PFSK-1 (cell line): ENCODE results near the gene CNTNAP5.

Source experiments
- FOXP2 ChIP-seq: optimal IDR thresholded peaks from 2 replicates; pipeline ENCODE3; 2011; ENCODE audit warnings: borderline replicate concordance, control low read depth, inconsistent platforms; ENCODE audit not compliant: insufficient read depth; ENCODE audit errors: extremely low read length, extremely low read depth
- POLR2AphosphoS5 ChIP-seq: IDR thresholded peaks from 2 replicates; pipeline ENCODE4 v1.6.1; 2012; ENCODE audit warnings: low read depth, mild to moderate bottlenecking, control low read depth, low read length, moderate library complexity
- REST ChIP-seq, 2 experiments: IDR thresholded peaks; 2 replicates each; pipeline versions ENCODE4 v1.6.1 to v1.8.0; 2011 to 2012; ENCODE audit warnings: low read depth in 2 of 2, low read length in 2 of 2, control low read depth in 1 of 2, inconsistent platforms in 1 of 2, mild to moderate bottlenecking in 1 of 2, moderate library complexity in 1 of 2; ENCODE audit not compliant: insufficient read depth in 1 of 2
- SIN3A ChIP-seq: IDR thresholded peaks from 2 replicates; pipeline ENCODE4 v1.6.1; 2012; ENCODE audit warnings: mild to moderate bottlenecking, low read length, moderate library complexity, borderline replicate concordance; ENCODE audit not compliant: insufficient read depth
- TAF1 ChIP-seq: IDR thresholded peaks from 2 replicates; pipeline ENCODE4 v1.6.1; 2012; ENCODE audit warnings: low read length, control low read depth, borderline replicate concordance; ENCODE audit not compliant: insufficient read depth

Gene CNTNAP5

GRCh38 chr2:124838406-124838805, 813.3 kb downstream of the CNTNAP5 start:
- no peak for TF ChIP-seq TAF1
- no peak for TF ChIP-seq SIN3A
- TF ChIP-seq FOXP2: no peak
- no peak for TF ChIP-seq POLR2AphosphoS5
- no peak for TF ChIP-seq REST (IDR thresholded peaks at IDR 0.05; ENCODE audit: insufficient read depth in 1 of 2, low read depth in 2 of 2, low read length in 2 of 2)

- TF ChIP-seq POLR2AphosphoS5: no peak
- TF ChIP-seq TAF1: no peak
- no peak for TF ChIP-seq REST (IDR thresholded peaks at IDR 0.05; ENCODE audit: insufficient read depth in 1 of 2, low read depth in 2 of 2, low read length in 2 of 2)
- TF ChIP-seq SIN3A: no peak
- no peak for TF ChIP-seq FOXP2
Measured at GRCh38 chr2:124867247-124867646, 842.2 kb downstream of the CNTNAP5 start.

- TF ChIP-seq TAF1 (no peak), SIN3A (no peak), FOXP2 (no peak), REST (IDR thresholded peaks at IDR 0.05; ENCODE audit: insufficient read depth in 1 of 2, low read depth in 2 of 2, low read length in 2 of 2) (no peak), POLR2AphosphoS5 (no peak)
Measured at GRCh38 chr2:124874219-124874618, 849.1 kb downstream of the CNTNAP5 start.

GRCh38 chr2:124874676-124875075, 849.6 kb downstream of the CNTNAP5 start:
- TF ChIP-seq REST (IDR thresholded peaks at IDR 0.05; ENCODE audit: insufficient read depth in 1 of 2, low read depth in 2 of 2, low read length in 2 of 2) (no peak), FOXP2 (no peak), SIN3A (no peak), POLR2AphosphoS5 (no peak), TAF1 (no peak)

- TF ChIP-seq SIN3A: no peak
- no peak for TF ChIP-seq POLR2AphosphoS5
- TF ChIP-seq TAF1: no peak
- TF ChIP-seq REST (IDR thresholded peaks at IDR 0.05; ENCODE audit: insufficient read depth in 1 of 2, low read depth in 2 of 2, low read length in 2 of 2): no peak
- TF ChIP-seq FOXP2: no peak
Measured at GRCh38 chr2:124875627-124876244, 850.6 kb downstream of the CNTNAP5 start.
